ENCODE results near the gene TIGIT. TPM values are rescaled to one million over a fixed set of nuclear protein-coding genes. Genes with fewer than 3 reads are reported as not detected.

Gene TIGIT
- total and polyA plus RNA-seq, 2 of the 13 experiments (the other 11 are each of a cell fraction or from before 2014, with no cell fraction given): not detected

DNA sequence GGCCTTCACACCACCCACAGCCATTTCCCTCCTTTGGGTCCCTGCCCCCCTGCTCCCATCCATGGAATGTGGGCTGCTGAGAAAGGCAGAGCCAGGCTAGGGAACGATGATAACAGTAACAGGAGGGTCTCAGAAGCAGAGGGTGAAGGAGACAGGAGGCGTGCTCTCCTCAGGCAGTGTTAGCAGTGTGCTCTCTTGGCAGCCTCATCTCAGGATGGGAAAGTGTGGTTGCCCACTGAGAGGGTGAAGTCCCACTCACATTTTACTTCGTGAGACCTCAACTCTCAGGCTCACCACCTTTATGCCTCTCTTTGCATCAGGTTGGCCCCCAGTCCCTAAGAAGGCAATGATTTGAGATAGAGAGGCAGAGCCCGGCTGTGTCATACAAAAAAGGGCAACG is 24.5 kb downstream of the TIGIT start (continued):
- TF ChIP-seq, protein P1, sequence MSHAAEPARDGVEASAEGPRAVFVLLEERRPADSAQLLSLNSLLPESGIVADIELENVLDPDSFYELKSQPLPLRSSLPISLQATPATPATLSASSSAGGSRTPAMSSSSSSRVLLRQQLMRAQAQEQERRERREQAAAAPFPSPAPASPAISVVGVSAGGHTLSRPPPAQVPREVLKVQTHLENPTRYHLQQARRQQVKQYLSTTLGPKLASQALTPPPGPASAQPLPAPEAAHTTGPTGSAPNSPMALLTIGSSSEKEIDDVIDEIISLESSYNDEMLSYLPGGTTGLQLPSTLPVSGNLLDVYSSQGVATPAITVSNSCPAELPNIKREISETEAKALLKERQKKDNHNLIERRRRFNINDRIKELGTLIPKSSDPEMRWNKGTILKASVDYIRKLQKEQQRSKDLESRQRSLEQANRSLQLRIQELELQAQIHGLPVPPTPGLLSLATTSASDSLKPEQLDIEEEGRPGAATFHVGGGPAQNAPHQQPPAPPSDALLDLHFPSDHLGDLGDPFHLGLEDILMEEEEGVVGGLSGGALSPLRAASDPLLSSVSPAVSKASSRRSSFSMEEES (CRISPR knock-in tag; IDR thresholded peaks at IDR 0.05): no peak
- TF ChIP-seq ZNF572 (CRISPR knock-in tag; IDR thresholded peaks at IDR 0.05): no peak
- TF ChIP-seq, protein P2, sequence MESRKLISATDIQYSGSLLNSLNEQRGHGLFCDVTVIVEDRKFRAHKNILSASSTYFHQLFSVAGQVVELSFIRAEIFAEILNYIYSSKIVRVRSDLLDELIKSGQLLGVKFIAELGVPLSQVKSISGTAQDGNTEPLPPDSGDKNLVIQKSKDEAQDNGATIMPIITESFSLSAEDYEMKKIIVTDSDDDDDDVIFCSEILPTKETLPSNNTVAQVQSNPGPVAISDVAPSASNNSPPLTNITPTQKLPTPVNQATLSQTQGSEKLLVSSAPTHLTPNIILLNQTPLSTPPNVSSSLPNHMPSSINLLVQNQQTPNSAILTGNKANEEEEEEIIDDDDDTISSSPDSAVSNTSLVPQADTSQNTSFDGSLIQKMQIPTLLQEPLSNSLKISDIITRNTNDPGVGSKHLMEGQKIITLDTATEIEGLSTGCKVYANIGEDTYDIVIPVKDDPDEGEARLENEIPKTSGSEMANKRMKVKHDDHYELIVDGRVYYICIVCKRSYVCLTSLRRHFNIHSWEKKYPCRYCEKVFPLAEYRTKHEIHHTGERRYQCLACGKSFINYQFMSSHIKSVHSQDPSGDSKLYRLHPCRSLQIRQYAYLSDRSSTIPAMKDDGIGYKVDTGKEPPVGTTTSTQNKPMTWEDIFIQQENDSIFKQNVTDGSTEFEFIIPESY (CRISPR knock-in tag; IDR thresholded peaks at IDR 0.05): no peak

DNA sequence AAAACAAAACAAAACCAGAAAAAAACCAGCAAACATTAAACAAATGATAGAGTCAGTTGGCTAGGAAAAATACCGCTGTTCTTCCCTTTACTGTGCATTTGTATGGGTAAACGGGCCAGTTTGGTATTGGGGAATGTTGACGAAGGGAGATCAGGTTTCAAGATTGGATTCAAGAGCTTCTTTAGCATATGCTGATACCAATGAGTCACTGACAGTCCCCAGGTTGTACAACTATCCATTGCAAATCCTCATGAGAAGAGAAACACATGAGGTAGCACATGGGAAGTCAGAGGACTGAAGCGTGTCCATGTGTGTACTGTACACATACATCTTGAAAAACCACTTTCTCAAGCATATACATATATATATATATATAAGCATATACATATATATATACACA is 25.6 kb downstream of the TIGIT start:
- intact Hi-C loops (cut with micrococcal nuclease; ENCODE audit: unreplicated experiment): no loop called here
- Histone ChIP-seq H3K4me3 (replicated peaks in 1 of 3; ENCODE audit: insufficient read depth in 1 of 3, low read depth in 2 of 3, low read length in 3 of 3) (no peak overlapping the region), H3K4me1 (ENCODE audit: insufficient read depth, low read length) (peaks cover 11% of the 10 kb centered on the region; the same call in 1 of the 2 replicates), H3K4me2 (ENCODE audit: low read depth, low read length) (no peak overlapping the region), H3K27me3 (ENCODE audit: control insufficient read depth in 1 of 2, insufficient read depth in 2 of 2, low read length in 2 of 2) (no peaks in the 10 kb centered on the region), H3K27ac (ENCODE audit: extremely low read length, insufficient read depth, low read length) (no peak overlapping the region), H3K9me3 (ENCODE audit: low read length) (no peaks in the 10 kb centered on the region), H3K9ac (ENCODE audit: insufficient read depth, low read depth, low read length) (no peak overlapping the region), H2AFZ (ENCODE audit: low read length) (no peak overlapping the region), H3K79me2 (ENCODE audit: insufficient read depth, low read length) (no peaks in the 10 kb centered on the region), H3K36me3 (replicated peaks in 1 of 2; ENCODE audit: control insufficient read depth in 1 of 2, insufficient read depth in 2 of 2, low read length in 2 of 2) (no peaks in the 10 kb centered on the region), H4K20me1 (ENCODE audit: insufficient read depth, low read length) (no peaks in the 10 kb centered on the region)
- DNase-seq (ENCODE audit: low spot score) (peak; percentile 54), ATAC-seq (peak; percentile 65), FAIRE-seq (no peak)
- TF ChIP-seq, protein P3, sequence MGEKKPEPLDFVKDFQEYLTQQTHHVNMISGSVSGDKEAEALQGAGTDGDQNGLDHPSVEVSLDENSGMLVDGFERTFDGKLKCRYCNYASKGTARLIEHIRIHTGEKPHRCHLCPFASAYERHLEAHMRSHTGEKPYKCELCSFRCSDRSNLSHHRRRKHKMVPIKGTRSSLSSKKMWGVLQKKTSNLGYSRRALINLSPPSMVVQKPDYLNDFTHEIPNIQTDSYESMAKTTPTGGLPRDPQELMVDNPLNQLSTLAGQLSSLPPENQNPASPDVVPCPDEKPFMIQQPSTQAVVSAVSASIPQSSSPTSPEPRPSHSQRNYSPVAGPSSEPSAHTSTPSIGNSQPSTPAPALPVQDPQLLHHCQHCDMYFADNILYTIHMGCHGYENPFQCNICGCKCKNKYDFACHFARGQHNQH (CRISPR knock-in tag; IDR thresholded peaks at IDR 0.05): no peak
- TF ChIP-seq, protein P2 (CRISPR knock-in tag; IDR thresholded peaks at IDR 0.05): 0 out of 2 replicates have a peak, but pooled peaks have one; percentile 18
- no peak for TF ChIP-seq CBX1 (IDR thresholded peaks at IDR 0.05; ENCODE audit: low read depth)
- TF ChIP-seq TCF7L2 (IDR thresholded peaks at IDR 0.05; ENCODE audit: low read depth, low read length): no peak
- no peak for TF ChIP-seq ZBTB3 (CRISPR knock-in tag; IDR thresholded peaks at IDR 0.05; ENCODE audit: borderline replicate concordance, low read depth)
- TF ChIP-seq SIX4 (CRISPR knock-in tag; IDR thresholded peaks at IDR 0.05): peak; percentile 65
- peak; percentile 85; the same call in 1 of the 2 replicates for TF ChIP-seq SIX1 (CRISPR knock-in tag; IDR thresholded peaks at IDR 0.05; ENCODE audit: borderline replicate concordance)
- 0 out of 2 replicates have a peak, but pooled peaks have one; percentile 10 for TF ChIP-seq FOSL2 (CRISPR knock-in tag; IDR thresholded peaks at IDR 0.05)
- no peak for TF ChIP-seq ZNF768 (CRISPR knock-in tag; IDR thresholded peaks at IDR 0.05)
- TF ChIP-seq, protein P4, sequence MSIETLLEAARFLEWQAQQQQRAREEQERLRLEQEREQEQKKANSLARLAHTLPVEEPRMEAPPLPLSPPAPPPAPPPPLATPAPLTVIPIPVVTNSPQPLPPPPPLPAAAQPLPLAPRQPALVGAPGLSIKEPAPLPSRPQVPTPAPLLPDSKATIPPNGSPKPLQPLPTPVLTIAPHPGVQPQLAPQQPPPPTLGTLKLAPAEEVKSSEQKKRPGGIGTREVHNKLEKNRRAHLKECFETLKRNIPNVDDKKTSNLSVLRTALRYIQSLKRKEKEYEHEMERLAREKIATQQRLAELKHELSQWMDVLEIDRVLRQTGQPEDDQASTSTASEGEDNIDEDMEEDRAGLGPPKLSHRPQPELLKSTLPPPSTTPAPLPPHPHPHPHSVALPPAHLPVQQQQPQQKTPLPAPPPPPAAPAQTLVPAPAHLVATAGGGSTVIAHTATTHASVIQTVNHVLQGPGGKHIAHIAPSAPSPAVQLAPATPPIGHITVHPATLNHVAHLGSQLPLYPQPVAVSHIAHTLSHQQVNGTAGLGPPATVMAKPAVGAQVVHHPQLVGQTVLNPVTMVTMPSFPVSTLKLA (IDR thresholded peaks at IDR 0.05): peak; percentile 72
- TF ChIP-seq ZFP36 (IDR thresholded peaks at IDR 0.05; ENCODE audit: borderline replicate concordance, low read depth, low read length, partially characterized antibody): no peak
- peak in 1 of 2 experiments; percentile 8; a peak in 1 of 4 replicates for TF ChIP-seq EP300 (IDR thresholded peaks at IDR 0.05; ENCODE audit: low read depth in 2 of 2, low read length in 2 of 2)
- no peak for TF ChIP-seq EP300 (CRISPR knock-in tag; IDR thresholded peaks at IDR 0.05; ENCODE audit: borderline replicate concordance)
- in situ Hi-C loops (cut with HindIII; ENCODE audit: extremely low pct_ligation_motif_present, low pct_unique_long_range_greater_than_20kb): no loop called here
- ChIA-PET POLR2A (no interaction called here), CTCF (ENCODE audit: low intra/inter-chr PET ratio, low total read pairs) (no interaction called here)
- BruUV-seq (replicated peaks): no TSS peak
- WGBS (ENCODE audit: low lambda C conversion rate): 81% methylated on average over 4 of the region's 4 CpGs

All from HepG2 (cell line).